Neural progenitor cell (in vitro differentiated cells): Measurements from ENCODE around the gene DCP1A. TPM values are rescaled to one million over a fixed set of nuclear protein-coding genes. Genes with fewer than 3 reads are reported as not detected.

Experiments
- DNase-seq: peaks from one replicate; pipeline ENCODE4 v3.0.0-alpha.2; 2016; ENCODE audit warnings: low spot score
- H2AFZ ChIP-seq: fragments of 200-600 bp; sonication (generic); replicated peaks from 2 replicates; pipeline ENCODE4 v1.6.1; 2016; ENCODE audit warnings: antibody characterized with exemption
- H3F3A ChIP-seq: fragments of 200-600 bp; sonication (generic); 2 replicates; pipeline ENCODE4 v1.6.1; 2016; ENCODE audit warnings: antibody characterized with exemption, low read depth
- H3K27ac ChIP-seq: fragments of 200-600 bp; sonication (generic); 2 replicates; pipeline ENCODE4 v1.5.1; 2016; ENCODE audit warnings: mild to moderate bottlenecking
- H3K27me3 ChIP-seq: fragments of 200-600 bp; sonication (generic); 2 replicates; pipeline ENCODE4 v1.6.1; 2016; ENCODE audit warnings: mild to moderate bottlenecking, moderate library complexity
- H3K36me3 ChIP-seq: fragments of 200-600 bp; sonication (generic); 2 replicates; pipeline ENCODE4 v1.5.1; 2016
- H3K4me1 ChIP-seq: fragments of 200-600 bp; sonication (generic); 2 replicates; pipeline ENCODE4 v1.6.1; 2016; ENCODE audit warnings: mixed run types
- H3K4me2 ChIP-seq: fragments of 200-600 bp; sonication (generic); 2 replicates; pipeline ENCODE4 v1.6.1; 2016
- H3K4me3 ChIP-seq: fragments of 200-600 bp; sonication (generic); 2 replicates; pipeline ENCODE4 v1.5.1; 2016
- H3K79me2 ChIP-seq: fragments of 200-600 bp; sonication (generic); 2 replicates; pipeline ENCODE4 v1.6.1; 2016; ENCODE audit warnings: low read depth
- H3K9ac ChIP-seq: fragments of 200-600 bp; sonication (generic); 2 replicates; pipeline ENCODE4 v1.6.1; 2016
- H3K9me3 ChIP-seq: fragments of 200-600 bp; sonication (generic); 2 replicates; pipeline ENCODE4 v1.5.1; 2016; ENCODE audit warnings: low read depth
- H4K20me1 ChIP-seq: fragments of 200-600 bp; sonication (generic); 2 replicates; pipeline ENCODE4 v1.6.1; 2016; ENCODE audit warnings: low read depth
- H3K27ac Mint-ChIP-seq: 3 replicates; pipeline ENCODE4 v1.8.0; 2021; ENCODE audit warnings: mixed read lengths
- H3K27me3 Mint-ChIP-seq: 2 replicates; pipeline ENCODE4 v1.8.0; 2022; ENCODE audit warnings: low read depth, mild to moderate bottlenecking, inconsistent platforms, moderate library complexity, mixed read lengths; ENCODE audit not compliant: insufficient read depth
- H3K36me3 Mint-ChIP-seq: 3 replicates; pipeline ENCODE4 v1.8.0; 2021; ENCODE audit warnings: mixed read lengths
- H3K4me1 Mint-ChIP-seq: 3 replicates; pipeline ENCODE4 v1.8.0; 2021; ENCODE audit warnings: mixed read lengths
- H3K4me3 Mint-ChIP-seq: 3 replicates; pipeline ENCODE4 v1.8.0; 2021; ENCODE audit warnings: mild to moderate bottlenecking, moderate library complexity, mixed read lengths
- H3K9me3 Mint-ChIP-seq: 3 replicates; pipeline ENCODE4 v1.8.0; 2020; ENCODE audit warnings: mixed read lengths
- EZH2 ChIP-seq: fragments of 200-600 bp; sonication (generic); IDR thresholded peaks from 2 replicates; pipeline ENCODE4 v1.6.1; 2017; ENCODE audit warnings: antibody characterized with exemption, mild to moderate bottlenecking, moderate library complexity
- EZH2phosphoT487 ChIP-seq: fragments of 200-600 bp; sonication (generic); IDR thresholded peaks from 2 replicates; pipeline ENCODE4 v1.6.1; 2017; ENCODE audit warnings: antibody characterized with exemption
- total RNA-seq: library from RNA; depleted of rRNA; stranded (reverse); fragments of >200 nt; gene quantifications from 2 replicates; pipeline ENCODE4 v1.2.3, GENCODE V29; 2015; ENCODE audit warnings: low replicate concordance
- TF ChIP-seq, protein P1 (sequence below): fragments of 200-600 bp; sonication (generic); IDR thresholded peaks from 2 replicates; pipeline ENCODE4 v1.5.1; 2017; ENCODE audit warnings: antibody characterized with exemption, mild to moderate bottlenecking

DCP1A gene
- total RNA-seq, 1 donor from 2014 or later, result 24.1 TPM

DNA sequence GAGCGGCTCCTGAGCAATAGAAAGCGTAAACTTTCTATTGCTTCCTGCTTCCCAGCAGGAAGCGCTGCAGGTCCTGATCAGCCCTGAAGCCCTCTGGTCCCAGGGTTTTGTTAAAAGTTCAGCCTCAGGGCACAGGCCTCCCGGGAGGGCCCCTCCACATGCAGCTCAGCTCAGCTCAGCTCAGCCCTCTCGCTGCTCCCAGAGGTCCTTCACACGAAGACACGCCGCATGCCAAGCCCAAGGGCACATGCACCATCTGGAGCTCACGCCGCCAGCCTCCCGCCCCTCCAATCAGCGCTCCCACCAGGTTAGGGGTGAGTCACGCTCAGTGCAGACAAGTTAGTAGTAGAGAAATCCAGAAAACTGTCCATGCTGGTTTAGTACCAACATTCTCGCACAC lies 104.2 kb downstream of the DCP1A start:
- DNase-seq, result no peak
- H3K27me3 ChIP-seq, result no peaks in the 10 kb centered on the region
- H3K4me1 ChIP-seq, result peaks cover 21% of the 10 kb centered on the region
- peaks cover 28% of the 10 kb centered on the region for H3K36me3 Mint-ChIP-seq
- H3K27ac ChIP-seq, result no peak overlapping the region
- no peaks in the 10 kb centered on the region for H3K9me3 ChIP-seq
- H3K27me3 Mint-ChIP-seq, result peaks cover 4% of the 10 kb centered on the region
- no peaks in the 10 kb centered on the region for H3K36me3 ChIP-seq
- H4K20me1 ChIP-seq, result peaks cover 91% of the 10 kb centered on the region
- peaks cover 22% of the 10 kb centered on the region for H3K4me1 Mint-ChIP-seq
- no peak overlapping the region for H3K4me3 Mint-ChIP-seq
- no peak overlapping the region for H2AFZ ChIP-seq
- H3K79me2 ChIP-seq, result peaks cover 74% of the 10 kb centered on the region
- H3K4me2 ChIP-seq, result peak overlapping the region; percentile 7
- no peak overlapping the region for H3K9ac ChIP-seq
- no peak overlapping the region for H3K27ac Mint-ChIP-seq
- peaks cover 6% of the 10 kb centered on the region for H3F3A ChIP-seq
- no peak for TF ChIP-seq EZH2
- TF ChIP-seq, protein P1, sequence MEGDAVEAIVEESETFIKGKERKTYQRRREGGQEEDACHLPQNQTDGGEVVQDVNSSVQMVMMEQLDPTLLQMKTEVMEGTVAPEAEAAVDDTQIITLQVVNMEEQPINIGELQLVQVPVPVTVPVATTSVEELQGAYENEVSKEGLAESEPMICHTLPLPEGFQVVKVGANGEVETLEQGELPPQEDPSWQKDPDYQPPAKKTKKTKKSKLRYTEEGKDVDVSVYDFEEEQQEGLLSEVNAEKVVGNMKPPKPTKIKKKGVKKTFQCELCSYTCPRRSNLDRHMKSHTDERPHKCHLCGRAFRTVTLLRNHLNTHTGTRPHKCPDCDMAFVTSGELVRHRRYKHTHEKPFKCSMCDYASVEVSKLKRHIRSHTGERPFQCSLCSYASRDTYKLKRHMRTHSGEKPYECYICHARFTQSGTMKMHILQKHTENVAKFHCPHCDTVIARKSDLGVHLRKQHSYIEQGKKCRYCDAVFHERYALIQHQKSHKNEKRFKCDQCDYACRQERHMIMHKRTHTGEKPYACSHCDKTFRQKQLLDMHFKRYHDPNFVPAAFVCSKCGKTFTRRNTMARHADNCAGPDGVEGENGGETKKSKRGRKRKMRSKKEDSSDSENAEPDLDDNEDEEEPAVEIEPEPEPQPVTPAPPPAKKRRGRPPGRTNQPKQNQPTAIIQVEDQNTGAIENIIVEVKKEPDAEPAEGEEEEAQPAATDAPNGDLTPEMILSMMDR, result no peak
- no peak for TF ChIP-seq EZH2phosphoT487
- H3K4me3 ChIP-seq, result no peak overlapping the region
- H3K9me3 Mint-ChIP-seq, result peaks cover 2% of the 10 kb centered on the region

DNA sequence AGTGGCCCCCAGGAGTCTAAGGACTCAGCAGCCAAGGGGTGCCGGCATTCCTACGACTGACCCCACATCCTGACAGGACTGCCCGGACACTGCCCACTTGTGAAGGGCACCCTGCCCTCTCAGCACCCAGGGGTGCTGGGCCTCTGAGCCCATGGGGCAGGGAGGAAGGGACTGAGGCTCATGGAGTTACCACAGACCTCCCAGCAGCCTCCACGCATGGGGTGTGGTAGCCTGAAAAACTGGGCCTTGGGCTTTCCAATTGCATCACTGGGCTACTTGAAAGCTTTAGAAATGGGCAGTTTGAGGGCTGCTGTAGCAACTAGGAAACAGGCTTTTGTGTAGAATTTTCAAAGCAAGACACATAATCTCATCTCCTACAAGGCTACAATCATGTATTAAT lies 104.7 kb downstream of the DCP1A start:
- Histone ChIP-seq H3K79me2 (peaks cover 69% of the 10 kb centered on the region), H3K4me1 (peaks cover 21% of the 10 kb centered on the region), H3K27me3 (no peaks in the 10 kb centered on the region), H3K9ac (no peak overlapping the region), H3K27ac (no peak overlapping the region), H3K4me2 (peak overlapping the region; percentile 7), H2AFZ (no peak overlapping the region), H3K9me3 (no peaks in the 10 kb centered on the region), H3F3A (peaks cover 6% of the 10 kb centered on the region), H4K20me1 (peaks cover 85% of the 10 kb centered on the region), H3K4me3 (no peak overlapping the region), H3K36me3 (no peaks in the 10 kb centered on the region)
- TF ChIP-seq EZH2phosphoT487 (no peak), EZH2 (no peak)
- TF ChIP-seq, protein P1, result no peak
- Mint-ChIP-seq H3K4me3 (no peak overlapping the region), H3K9me3 (peaks cover under 1% of the 10 kb centered on the region), H3K4me1 (peaks cover 23% of the 10 kb centered on the region), H3K27me3 (peaks cover 4% of the 10 kb centered on the region), H3K36me3 (peaks cover 26% of the 10 kb centered on the region), H3K27ac (no peak overlapping the region)
- no peak for DNase-seq

DNA sequence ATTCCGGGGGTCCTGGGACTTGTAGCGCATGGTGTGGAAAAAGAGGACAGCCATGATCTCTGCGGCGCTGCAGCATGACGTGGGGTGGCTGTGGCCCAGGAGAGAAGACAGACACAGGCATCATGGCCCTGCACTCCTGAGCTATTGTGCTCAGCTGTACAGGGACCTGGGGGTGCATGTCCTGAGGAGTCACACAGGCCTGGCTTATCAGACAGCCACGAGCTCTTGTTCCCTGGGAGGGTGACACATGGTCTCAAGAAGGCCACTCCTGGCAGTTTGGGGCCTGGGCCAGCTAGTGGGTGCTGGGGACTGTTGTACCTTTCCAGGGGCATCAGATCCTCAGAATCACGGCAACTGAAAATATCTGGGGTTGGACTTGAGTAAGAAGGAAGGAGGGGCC lies 105.2 kb downstream of the DCP1A start:
- Histone ChIP-seq H3K9me3 (no peaks in the 10 kb centered on the region), H3K79me2 (peaks cover 64% of the 10 kb centered on the region), H4K20me1 (peaks cover 80% of the 10 kb centered on the region), H2AFZ (no peak overlapping the region), H3K27me3 (no peaks in the 10 kb centered on the region), H3K4me3 (no peak overlapping the region), H3K4me1 (peaks cover 21% of the 10 kb centered on the region), H3K27ac (no peak overlapping the region), H3K9ac (no peak overlapping the region), H3K4me2 (no peak overlapping the region), H3F3A (peaks cover 6% of the 10 kb centered on the region), H3K36me3 (no peaks in the 10 kb centered on the region)
- Mint-ChIP-seq H3K4me3 (no peak overlapping the region), H3K4me1 (peaks cover 23% of the 10 kb centered on the region), H3K36me3 (peaks cover 26% of the 10 kb centered on the region), H3K27ac (peak overlapping the region; percentile 79), H3K27me3 (peaks cover 4% of the 10 kb centered on the region), H3K9me3 (no peaks in the 10 kb centered on the region)
- no peak for DNase-seq
- no peak for TF ChIP-seq EZH2
- TF ChIP-seq EZH2phosphoT487, result no peak

DNA sequence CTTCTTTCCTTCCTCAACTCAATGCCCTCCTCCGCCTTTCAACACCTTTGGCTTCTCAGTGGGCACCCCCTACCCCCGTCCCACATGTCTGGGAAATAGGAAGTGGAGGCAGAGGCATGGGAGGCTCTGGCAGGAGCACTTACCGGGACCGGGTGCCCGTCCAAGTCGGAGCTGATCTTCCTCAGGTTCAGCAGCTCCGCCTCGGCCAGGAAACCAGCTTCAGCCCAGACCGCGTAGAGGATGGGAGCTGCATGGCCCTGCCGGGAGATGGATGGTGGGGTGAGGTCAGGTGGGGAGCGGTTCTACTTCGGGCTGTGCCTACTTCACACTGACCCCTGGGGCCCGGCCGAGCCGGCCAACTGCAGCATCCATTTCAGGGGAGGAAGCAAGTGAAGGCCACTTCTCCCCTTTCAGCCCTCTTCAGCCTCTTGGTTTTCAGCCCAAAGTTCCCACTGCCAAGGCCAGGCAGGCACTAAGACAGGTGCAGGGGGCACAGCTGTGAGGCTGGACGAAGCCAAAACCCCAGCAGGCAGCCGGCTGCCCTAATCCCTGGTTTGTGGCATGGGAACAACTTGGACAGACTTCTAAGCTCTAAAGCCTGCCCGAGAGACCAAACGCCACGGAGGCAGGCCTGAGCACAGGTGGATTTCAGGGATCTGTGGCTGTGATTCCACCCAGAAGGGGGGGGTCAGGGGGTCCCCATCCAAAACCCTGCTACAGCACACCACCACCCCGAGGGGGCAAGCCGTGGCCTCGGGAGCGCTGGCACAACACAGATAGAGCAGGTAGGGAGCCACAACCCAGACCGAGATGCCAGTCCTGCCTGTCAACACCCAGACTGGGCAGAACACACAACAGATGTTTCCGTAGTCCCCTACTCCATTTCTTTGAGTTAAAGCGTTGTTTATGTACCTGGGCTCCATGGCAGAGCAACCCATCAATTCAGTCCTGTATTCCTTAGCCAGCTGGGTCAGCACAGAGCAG lies 106.1 kb downstream of the DCP1A start:
- no peaks in the 10 kb centered on the region for H3K9me3 ChIP-seq
- H3K9ac ChIP-seq, result no peak overlapping the region
- peaks cover 26% of the 10 kb centered on the region for H3K4me1 Mint-ChIP-seq
- H3K4me2 ChIP-seq, result no peak overlapping the region
- no peak overlapping the region for H3K4me3 Mint-ChIP-seq
- no peak for TF ChIP-seq EZH2phosphoT487
- no peak for TF ChIP-seq EZH2
- TF ChIP-seq, protein P1, result no peak
- no peak overlapping the region for H2AFZ ChIP-seq
- peaks cover 4% of the 10 kb centered on the region for H3K27me3 Mint-ChIP-seq
- H3K27me3 ChIP-seq, result no peaks in the 10 kb centered on the region
- H3K36me3 ChIP-seq, result no peaks in the 10 kb centered on the region
- peaks cover 6% of the 10 kb centered on the region for H3F3A ChIP-seq
- no peak overlapping the region for H3K27ac Mint-ChIP-seq
- H3K27ac ChIP-seq, result no peak overlapping the region
- H4K20me1 ChIP-seq, result peaks cover 73% of the 10 kb centered on the region
- H3K9me3 Mint-ChIP-seq, result no peaks in the 10 kb centered on the region
- H3K36me3 Mint-ChIP-seq, result peaks cover 27% of the 10 kb centered on the region
- H3K4me3 ChIP-seq, result no peak overlapping the region
- no peak for DNase-seq
- H3K4me1 ChIP-seq, result peaks cover 21% of the 10 kb centered on the region
- H3K79me2 ChIP-seq, result peaks cover 55% of the 10 kb centered on the region
